Measurements from ENCODE around the gene GJB6.

GJB6 gene

DNA sequence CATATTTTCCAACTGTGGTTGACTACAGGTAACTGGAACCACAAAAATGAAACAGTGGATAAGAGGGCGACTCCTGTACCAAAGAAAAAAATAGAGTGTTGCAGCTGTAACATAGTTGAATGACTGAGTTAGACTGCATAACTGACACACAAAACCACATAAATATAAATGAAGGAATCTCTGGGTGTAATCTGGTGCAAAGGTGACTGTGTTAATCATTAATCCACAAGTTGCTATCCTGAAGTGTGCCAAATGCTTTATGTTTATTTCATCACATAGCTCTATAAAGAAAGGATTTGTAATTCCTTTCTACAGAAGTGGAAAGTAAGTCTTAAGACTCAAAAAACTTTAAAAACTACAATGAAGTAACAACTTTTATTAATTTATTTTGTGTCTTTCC, 33.3 kb downstream of the GJB6 start:
- Mint-ChIP-seq H3K4me3 (no peak overlapping the region), H3K27ac (no peak overlapping the region), H3K36me3 (ENCODE audit: low read depth) (no peaks in the 10 kb centered on the region), H3K27me3 (ENCODE audit: low read depth) (peaks cover 51% of the 10 kb centered on the region), H3K9me3 (peaks cover 4% of the 10 kb centered on the region), H3K4me1 (ENCODE audit: low read depth) (peaks cover 16% of the 10 kb centered on the region)

DNA sequence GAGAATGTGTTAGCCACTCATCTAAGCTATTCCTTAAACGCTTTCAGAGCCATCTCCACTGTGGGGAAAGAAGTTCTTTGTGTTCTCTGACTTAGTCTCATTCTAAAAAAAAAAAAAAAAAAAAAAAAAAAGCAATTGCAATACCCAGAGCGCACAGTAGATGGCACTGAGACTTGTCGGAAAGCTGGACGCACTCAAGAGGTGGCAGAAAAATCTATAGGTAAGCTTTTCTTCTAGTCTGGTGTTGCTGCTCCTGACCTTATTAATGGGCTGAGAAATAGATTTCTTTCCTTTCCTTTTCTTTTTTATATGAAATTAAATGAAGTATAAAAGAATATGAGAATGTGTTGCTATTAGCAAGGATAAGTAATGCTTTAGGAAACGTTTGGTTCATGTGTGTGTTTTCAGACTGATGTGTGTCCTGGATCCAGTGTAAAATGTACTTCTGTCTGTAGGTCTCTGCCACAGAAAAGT, 34.7 kb downstream of the GJB6 start:
- Mint-ChIP-seq H3K4me3 (no peak overlapping the region), H3K27me3 (ENCODE audit: low read depth) (peaks cover 55% of the 10 kb centered on the region), H3K9me3 (peaks cover 4% of the 10 kb centered on the region)

DNA sequence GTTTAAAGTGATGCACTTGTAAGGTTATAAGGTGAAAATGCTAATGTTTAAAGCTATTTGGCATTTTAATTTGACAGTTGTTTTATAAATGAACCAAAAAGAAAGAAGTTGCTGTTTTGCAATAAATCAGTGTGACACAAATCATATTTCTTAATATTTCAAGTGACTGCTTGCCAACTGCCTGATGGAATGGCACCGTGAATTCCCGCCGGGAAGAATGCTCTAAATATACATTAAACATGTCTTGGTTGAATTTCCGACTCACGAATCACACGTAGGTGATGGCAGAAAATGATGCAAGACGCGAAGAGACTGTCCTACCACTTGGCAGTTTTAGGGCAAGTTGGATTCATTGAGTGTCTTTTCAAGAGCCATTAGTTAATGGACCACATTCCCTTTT, 36.3 kb downstream of the GJB6 start:
- H3K9me3 Mint-ChIP-seq = no peaks in the 10 kb centered on the region
- no peaks in the 10 kb centered on the region for H3K36me3 Mint-ChIP-seq (ENCODE audit: low read depth)
- peaks cover 64% of the 10 kb centered on the region for H3K27me3 Mint-ChIP-seq (ENCODE audit: low read depth)
- H3K4me1 Mint-ChIP-seq (ENCODE audit: low read depth) = peaks cover 21% of the 10 kb centered on the region
- no peak overlapping the region for H3K27ac Mint-ChIP-seq
- H3K4me3 Mint-ChIP-seq = no peak overlapping the region

More for the DNA sequence above, 34.7 kb downstream of the GJB6 start:
- Mint-ChIP-seq H3K36me3 (ENCODE audit: low read depth) (no peaks in the 10 kb centered on the region), H3K27ac (peak overlapping the region; percentile 29), H3K4me1 (ENCODE audit: low read depth) (peaks cover 21% of the 10 kb centered on the region)

DNA sequence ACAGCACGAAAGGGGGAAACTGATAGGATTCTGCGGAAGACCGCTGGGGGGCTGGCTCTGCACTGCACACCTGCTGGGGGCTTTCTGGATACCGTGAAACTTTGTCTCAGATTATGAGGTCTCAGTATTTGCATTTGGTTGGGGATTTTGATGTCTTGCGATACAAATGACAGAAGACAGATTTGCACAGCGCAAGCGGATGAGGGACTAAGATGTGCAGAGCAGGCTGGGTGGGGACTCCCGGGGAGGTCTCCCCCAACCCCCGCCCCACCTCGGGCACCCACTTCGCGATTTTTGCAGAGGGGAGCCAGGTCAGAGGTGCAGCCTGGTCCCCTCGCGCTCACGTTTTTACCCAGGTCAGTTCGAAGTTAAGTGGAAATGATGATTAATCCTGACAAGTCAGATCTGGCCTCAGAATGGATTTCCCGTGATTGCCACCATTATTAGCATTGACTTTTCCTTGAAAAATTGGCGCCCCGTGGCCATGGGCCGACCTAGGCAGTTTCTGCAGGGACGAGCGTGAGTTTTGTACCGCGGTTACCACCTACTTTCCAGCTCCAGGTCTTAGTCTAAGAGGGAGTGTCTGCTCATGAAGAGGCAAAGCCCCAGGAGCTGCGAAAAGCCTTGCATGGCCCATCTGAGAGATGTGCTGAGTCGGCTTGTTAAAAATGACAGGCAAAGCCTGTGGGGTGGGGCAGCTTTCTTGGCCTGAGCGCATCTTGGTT, 38.0 kb downstream of the GJB6 start:
- Mint-ChIP-seq H3K4me1 (ENCODE audit: low read depth) (peaks cover 22% of the 10 kb centered on the region), H3K9me3 (no peaks in the 10 kb centered on the region), H3K27ac (no peak overlapping the region), H3K27me3 (ENCODE audit: low read depth) (peaks cover 70% of the 10 kb centered on the region), H3K36me3 (ENCODE audit: low read depth) (no peaks in the 10 kb centered on the region), H3K4me3 (peak overlapping the region; percentile 56)

DNA sequence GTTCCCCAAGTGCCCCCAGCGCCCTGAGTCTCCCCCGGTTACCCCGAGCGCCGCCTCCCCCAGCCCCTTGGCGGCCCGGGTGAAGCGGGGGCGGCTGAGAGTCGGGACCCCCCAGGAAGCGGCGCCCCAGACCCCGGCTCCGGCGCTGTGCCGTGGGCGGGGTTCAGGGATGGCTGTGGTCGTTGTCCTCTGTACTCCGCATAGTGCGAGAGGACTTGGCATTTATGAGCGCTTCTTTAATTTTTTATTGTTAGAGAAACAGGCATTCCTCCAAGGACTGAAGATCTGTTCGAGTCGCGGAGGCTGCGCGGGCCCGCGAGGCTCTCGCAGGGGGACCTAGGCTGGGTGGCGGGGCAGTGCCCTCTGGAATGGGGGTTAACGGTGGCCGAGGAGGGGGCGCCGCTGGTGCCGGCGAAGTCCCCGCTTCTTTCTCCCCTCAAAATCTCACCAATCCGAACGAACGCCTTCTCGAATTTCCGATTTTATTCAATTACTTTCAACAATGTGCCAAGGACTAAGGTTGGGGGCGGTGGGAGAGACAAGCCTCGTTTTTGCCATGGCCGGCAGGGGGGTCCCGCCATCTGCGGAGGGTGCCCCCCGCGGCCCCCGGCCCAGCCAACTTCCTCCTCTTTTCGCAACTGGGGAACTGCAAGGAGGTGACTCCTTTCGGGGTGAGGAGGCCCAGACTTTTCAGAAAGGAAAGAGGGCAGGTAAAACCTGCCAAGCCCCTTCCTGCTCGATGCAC, 38.8 kb downstream of the GJB6 start:
- Mint-ChIP-seq H3K36me3 (ENCODE audit: low read depth) (no peaks in the 10 kb centered on the region), H3K4me3 (peak overlapping the region; percentile 56), H3K27me3 (ENCODE audit: low read depth) (peaks cover 72% of the 10 kb centered on the region), H3K9me3 (no peaks in the 10 kb centered on the region), H3K4me1 (ENCODE audit: low read depth) (peaks cover 21% of the 10 kb centered on the region), H3K27ac (no peak overlapping the region)

DNA sequence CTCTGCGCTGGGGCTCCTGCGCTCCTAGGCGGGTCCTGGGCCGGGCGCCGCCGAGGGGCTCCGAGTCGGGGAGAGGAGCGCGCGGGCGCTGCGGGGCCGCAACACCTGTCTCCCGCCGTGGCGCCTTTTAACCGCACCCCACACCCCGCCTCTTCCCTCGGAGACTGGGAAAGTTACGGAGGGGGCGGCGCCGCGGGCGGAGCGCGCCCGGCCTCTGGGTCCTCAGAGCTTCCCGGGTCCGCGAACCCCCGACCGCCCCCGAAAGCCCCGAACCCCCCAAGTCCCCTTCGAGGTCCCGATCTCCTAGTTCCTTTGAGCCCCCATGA, 39.3 kb downstream of the GJB6 start, which contains the start of gene GJB2:
GJB2 (minus strand) TSS at position 103 of the 326 bp plus-strand sequence. CDS start 3,357 bp downstream, outside the sequence.
- Mint-ChIP-seq H3K4me1 (ENCODE audit: low read depth) (peaks cover 21% of the 10 kb centered on the region), H3K36me3 (ENCODE audit: low read depth) (no peaks in the 10 kb centered on the region), H3K4me3 (peak within 1 kb of the TSS; percentile 60), H3K27me3 (ENCODE audit: low read depth) (peaks cover 74% of the 10 kb centered on the region), H3K9me3 (no peaks in the 10 kb centered on the region), H3K27ac (no peak within 1 kb of the TSS)

DNA sequence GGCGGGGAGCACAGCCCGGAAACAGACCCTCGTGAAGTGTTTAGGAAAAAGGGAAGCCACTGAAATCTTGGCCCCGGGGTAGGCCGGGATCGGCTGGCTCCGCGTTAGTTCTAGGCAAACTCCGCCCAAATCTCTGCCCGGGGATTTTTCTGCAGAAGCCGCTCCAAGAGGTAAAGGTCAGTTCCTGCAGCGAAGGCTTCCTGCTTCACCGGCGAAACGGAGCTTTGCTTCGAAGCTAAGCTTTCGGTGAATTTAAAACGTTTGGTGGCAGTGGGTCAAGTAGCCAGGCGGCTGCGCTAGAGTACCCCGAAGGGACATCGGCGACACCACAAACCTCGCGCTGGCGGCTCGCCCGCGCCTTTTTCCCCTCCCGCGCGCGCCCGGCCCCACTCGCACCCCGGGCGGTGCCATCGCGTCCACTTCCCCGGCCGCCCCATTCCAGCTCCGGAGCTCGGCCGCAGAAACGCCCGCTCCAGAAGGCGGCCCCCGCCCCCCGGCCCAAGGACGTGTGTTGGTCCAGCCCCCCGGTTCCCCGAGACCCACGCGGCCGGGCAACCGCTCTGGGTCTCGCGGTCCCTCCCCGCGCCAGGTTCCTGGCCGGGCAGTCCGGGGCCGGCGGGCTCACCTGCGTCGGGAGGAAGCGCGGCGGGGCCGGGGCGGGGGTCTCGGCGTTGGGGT, 39.8 kb downstream of the GJB6 start:
- Mint-ChIP-seq H3K27me3 (ENCODE audit: low read depth) (peaks cover 77% of the 10 kb centered on the region), H3K27ac (no peak overlapping the region), H3K4me3 (peak overlapping the region; percentile 60), H3K36me3 (ENCODE audit: low read depth) (no peaks in the 10 kb centered on the region), H3K9me3 (no peaks in the 10 kb centered on the region), H3K4me1 (ENCODE audit: low read depth) (peaks cover 21% of the 10 kb centered on the region)

DNA sequence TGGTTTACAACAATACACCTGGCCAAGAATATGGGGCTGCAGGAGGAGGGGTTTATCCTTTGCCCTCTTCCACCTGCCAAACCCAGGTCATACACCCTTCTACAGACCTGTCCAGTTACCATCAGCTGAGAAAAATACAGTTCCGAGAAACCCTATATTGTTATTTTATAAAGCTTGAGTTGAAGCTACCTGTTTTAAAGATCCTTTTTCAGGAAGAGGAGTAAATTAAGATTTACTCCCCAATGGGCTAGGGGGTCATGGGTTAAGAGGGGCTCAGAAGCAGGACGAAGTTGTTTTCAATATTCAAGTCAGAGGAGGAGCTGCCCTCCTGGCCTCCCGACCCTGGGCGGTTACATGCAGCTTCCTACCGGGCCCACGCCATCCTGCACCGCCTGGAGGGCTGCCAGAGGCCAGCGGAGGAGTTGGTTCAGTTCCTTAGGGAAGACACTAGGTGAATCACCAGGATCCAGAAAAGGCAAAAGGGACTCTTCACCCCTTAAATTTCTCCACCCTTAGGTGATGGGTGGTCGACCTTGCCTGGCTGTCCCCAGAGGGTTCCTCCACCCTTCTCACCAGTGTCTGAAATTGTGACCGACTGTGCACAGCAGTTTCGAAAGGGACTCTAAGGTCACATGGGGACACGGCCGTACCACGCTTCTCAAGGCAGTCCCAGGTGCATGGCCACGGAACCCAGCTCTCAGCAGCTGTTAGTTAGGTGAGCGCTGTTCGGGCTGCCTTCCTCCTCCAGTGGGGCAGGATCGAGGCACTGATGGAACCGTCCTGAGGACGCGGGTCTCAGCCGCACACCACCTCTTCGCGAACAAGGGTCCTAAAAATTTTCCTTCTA, 40.6 kb downstream of the GJB6 start:
- Mint-ChIP-seq H3K9me3 (no peaks in the 10 kb centered on the region), H3K36me3 (ENCODE audit: low read depth) (no peaks in the 10 kb centered on the region), H3K27ac (no peak overlapping the region), H3K27me3 (ENCODE audit: low read depth) (peaks cover 73% of the 10 kb centered on the region), H3K4me1 (ENCODE audit: low read depth) (peaks cover 17% of the 10 kb centered on the region), H3K4me3 (peak overlapping the region; percentile 60)

DNA sequence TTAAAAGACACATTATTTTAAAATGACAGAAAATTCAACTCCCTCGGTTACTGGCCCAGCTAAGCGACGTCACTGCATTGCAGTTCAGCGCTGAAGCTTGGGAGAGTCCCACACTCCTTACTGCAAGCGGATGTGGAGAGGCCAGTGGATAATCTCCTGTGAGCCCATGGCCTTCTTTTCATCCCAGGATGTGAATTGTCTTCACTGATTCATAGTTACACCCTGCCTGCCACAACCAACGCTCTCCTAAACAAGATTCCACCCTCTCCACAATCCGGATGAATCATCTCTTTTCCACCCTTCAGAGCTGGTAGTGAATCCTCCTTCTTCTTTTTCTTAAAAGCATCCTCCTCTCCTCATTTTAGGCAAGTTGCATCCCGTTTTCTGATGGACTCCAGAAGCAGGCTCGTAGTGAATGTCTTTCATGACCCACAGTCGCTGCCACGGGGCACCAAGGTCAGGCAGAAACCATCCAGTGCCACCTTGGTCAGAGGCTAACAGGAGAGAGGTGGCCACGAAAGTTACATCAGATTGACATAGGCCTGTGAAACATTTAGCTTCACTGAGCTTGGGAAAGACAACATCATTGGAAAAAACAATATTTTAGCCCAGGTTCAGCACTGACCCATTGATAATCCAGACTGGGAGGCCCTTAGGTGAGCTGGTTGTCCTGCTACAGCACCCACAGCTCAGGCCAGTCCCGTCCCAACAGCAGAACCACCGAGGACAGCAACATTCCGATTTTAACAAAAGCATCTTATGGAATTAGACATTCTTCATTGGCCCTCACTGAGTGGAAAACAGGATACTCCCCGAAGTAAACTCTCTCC, 41.4 kb downstream of the GJB6 start:
- H3K4me1 Mint-ChIP-seq (ENCODE audit: low read depth) = peaks cover 17% of the 10 kb centered on the region
- H3K27me3 Mint-ChIP-seq (ENCODE audit: low read depth) = peaks cover 68% of the 10 kb centered on the region
- no peak overlapping the region for H3K4me3 Mint-ChIP-seq
- H3K36me3 Mint-ChIP-seq (ENCODE audit: low read depth) = no peaks in the 10 kb centered on the region
- H3K27ac Mint-ChIP-seq = no peak overlapping the region
- H3K9me3 Mint-ChIP-seq = no peaks in the 10 kb centered on the region

DNA sequence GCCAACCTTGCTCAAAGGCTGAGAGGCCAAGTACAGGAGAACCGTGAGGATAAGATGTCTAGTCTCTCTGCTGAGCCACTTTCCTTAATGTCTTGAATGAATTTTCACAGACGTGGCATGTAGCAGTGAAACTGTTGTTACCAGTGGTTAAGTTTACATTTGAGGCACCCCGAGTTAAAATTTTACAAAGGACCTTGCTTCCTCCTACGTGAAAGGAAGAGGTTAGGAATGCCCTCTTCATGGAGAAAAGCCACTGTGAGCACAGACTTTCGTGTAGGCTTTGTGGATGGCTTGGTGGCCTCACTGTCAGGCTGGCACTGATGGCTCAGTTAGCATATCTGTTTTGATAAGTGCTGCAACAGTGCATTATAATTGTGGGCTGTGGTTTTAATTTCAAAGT, 42.0 kb downstream of the GJB6 start:
- H3K9me3 Mint-ChIP-seq = no peaks in the 10 kb centered on the region
- H3K4me3 Mint-ChIP-seq = no peak overlapping the region
- no peak overlapping the region for H3K27ac Mint-ChIP-seq
- peaks cover 17% of the 10 kb centered on the region for H3K4me1 Mint-ChIP-seq (ENCODE audit: low read depth)
- H3K27me3 Mint-ChIP-seq (ENCODE audit: low read depth) = peaks cover 64% of the 10 kb centered on the region
- no peaks in the 10 kb centered on the region for H3K36me3 Mint-ChIP-seq (ENCODE audit: low read depth)

DNA sequence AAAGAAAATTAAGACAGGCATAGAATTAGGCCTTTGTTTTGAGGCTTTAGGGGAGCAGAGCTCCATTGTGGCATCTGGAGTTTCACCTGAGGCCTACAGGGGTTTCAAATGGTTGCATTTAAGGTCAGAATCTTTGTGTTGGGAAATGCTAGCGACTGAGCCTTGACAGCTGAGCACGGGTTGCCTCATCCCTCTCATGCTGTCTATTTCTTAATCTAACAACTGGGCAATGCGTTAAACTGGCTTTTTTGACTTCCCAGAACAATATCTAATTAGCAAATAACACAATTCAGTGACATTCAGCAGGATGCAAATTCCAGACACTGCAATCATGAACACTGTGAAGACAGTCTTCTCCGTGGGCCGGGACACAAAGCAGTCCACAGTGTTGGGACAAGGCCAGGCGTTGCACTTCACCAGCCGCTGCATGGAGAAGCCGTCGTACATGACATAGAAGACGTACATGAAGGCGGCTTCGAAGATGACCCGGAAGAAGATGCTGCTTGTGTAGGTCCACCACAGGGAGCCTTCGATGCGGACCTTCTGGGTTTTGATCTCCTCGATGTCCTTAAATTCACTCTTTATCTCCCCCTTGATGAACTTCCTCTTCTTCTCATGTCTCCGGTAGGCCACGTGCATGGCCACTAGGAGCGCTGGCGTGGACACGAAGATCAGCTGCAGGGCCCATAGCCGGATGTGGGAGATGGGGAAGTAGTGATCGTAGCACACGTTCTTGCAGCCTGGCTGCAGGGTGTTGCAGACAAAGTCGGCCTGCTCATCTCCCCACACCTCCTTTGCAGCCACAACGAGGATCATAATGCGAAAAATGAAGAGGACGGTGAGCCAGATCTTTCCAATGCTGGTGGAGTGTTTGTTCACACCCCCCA, 43.2 kb downstream of the GJB6 start:
- H3K36me3 Mint-ChIP-seq (ENCODE audit: low read depth) = no peaks in the 10 kb centered on the region
- peaks cover 58% of the 10 kb centered on the region for H3K27me3 Mint-ChIP-seq (ENCODE audit: low read depth)
- no peaks in the 10 kb centered on the region for H3K9me3 Mint-ChIP-seq
- peaks cover 8% of the 10 kb centered on the region for H3K4me1 Mint-ChIP-seq (ENCODE audit: low read depth)
- H3K27ac Mint-ChIP-seq = no peak overlapping the region
- no peak overlapping the region for H3K4me3 Mint-ChIP-seq

DNA sequence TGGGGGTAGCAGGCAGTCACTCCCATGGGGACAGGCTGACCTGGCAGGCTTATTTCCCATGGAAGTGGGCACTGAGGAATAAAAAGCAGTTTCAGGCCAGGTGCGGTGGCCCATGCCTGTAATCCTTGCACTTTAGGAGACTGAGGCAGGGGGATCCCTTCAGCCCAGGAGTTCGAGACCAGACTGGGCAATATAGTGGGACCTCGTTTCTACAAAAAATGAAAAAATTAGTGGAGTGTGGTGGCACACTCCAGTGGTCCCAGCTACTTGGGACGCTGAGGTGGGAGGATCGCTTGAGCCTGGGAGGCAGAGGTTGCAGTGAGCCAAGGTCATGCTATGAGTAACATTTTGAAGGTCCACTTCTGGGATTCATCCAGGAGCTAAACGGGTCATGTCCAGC, 45.3 kb downstream of the GJB6 start:
- H3K4me1 Mint-ChIP-seq (ENCODE audit: low read depth) = peaks cover 1% of the 10 kb centered on the region
- H3K4me3 Mint-ChIP-seq = no peak overlapping the region
- H3K9me3 Mint-ChIP-seq = no peaks in the 10 kb centered on the region
- H3K27me3 Mint-ChIP-seq (ENCODE audit: low read depth) = peaks cover 53% of the 10 kb centered on the region
- no peaks in the 10 kb centered on the region for H3K36me3 Mint-ChIP-seq (ENCODE audit: low read depth)
- H3K27ac Mint-ChIP-seq = no peak overlapping the region

Data from T-helper 1 cell treated with Interleukin-12 subunit alpha and Interleukin-12 subunit beta and Interleukin-4 antibody, amounts not matched to agents 30 μg/mL and 1 μg/mL, for 36 hours (primary cell).